Heart right ventricle (tissue), 16 donors: ENCODE data around the gene INHBA. TPM values are rescaled to one million over a fixed set of nuclear protein-coding genes. Genes with fewer than 3 reads are reported as not detected.

Experiments used
- ATAC-seq, 8 donors: fragments of 200-7000 bp; cut with Tn5 transposase; one replicate each; pipeline ENCODE4 v1.9.1; 2020; ENCODE audit warnings: mild to moderate bottlenecking in 8 of 8, moderate library complexity in 8 of 8, moderate number of reproducible peaks in 1 of 8
- DNase-seq, 2 donors: peaks; one replicate each; pipeline ENCODE4 v3.0.0-alpha.2; 2020
- H3K27ac ChIP-seq, 10 donors: fragments of 200-600 bp; sonication (generic) in 2 of 10; one replicate each; pipeline versions ENCODE4 v1.5.0 to v1.8.0; 2020 to 2022; ENCODE audit warnings: mild to moderate bottlenecking in 3 of 10
- H3K27me3 ChIP-seq, 7 donors: fragments of 200-600 bp; one replicate each; pipeline ENCODE4 v1.8.0; 2021 to 2022; ENCODE audit warnings: mild to moderate bottlenecking in 2 of 7
- H3K36me3 ChIP-seq, 9 donors: fragments of 200-600 bp; sonication (generic) in 1 of 9; one replicate each; pipeline versions ENCODE4 v1.5.0 to v1.8.0; 2020 to 2022; ENCODE audit warnings: mild to moderate bottlenecking in 2 of 9
- H3K4me1 ChIP-seq, 9 donors: fragments of 200-600 bp; sonication (generic) in 1 of 9; one replicate each; pipeline versions ENCODE4 v1.5.0 to v1.8.0; 2020 to 2022; ENCODE audit warnings: mild to moderate bottlenecking in 4 of 9
- H3K4me3 ChIP-seq, 10 donors: fragments of 200-600 bp; sonication (generic) in 2 of 10; one replicate each; pipeline versions ENCODE4 v1.5.0 to v1.8.0; 2020 to 2022; ENCODE audit warnings: mild to moderate bottlenecking in 7 of 10, moderate library complexity in 2 of 10
- H3K9me3 ChIP-seq, 11 donors: fragments of 200-600 bp in 10 of 11; sonication (generic) in 2 of 11; one replicate each; pipeline versions ENCODE4 v1.5.0 to v1.8.0; 2013 to 2022; ENCODE audit warnings: mild to moderate bottlenecking in 2 of 11, control low read depth in 1 of 11, moderate library complexity in 1 of 11
- CTCF ChIP-seq, 9 donors: fragments of 200-600 bp; sonication (generic) in 2 of 9; IDR thresholded peaks; one replicate each; pipeline versions ENCODE4 v1.5.0 to v1.8.0; 2021 to 2022; ENCODE audit warnings: antibody characterized with exemption in 9 of 9, mild to moderate bottlenecking in 5 of 9, moderate library complexity in 1 of 9
- WGBS, 2 donors: extraction: QIAGEN DNeasy Blood & Tissue Kit; methylation state at CpG; one replicate each; pipeline ENCODE4 v1.1.7; 2013; ENCODE audit warnings: inconsistent platforms in 1 of 2; 5-methylcytosine and 5-hydroxymethylcytosine counted together
- intact Hi-C, 10 donors: fragments of 100-400 bp; cut with DNase I; formaldehyde crosslinking; loops; one replicate each; pipeline versions ENCODE4 v1.11.1 to v1.14.2; 2022
- polyA plus RNA-seq, 2 donors: library from polyadenylated mRNA; stranded (reverse); fragments of 200-250 nt; gene quantifications; one replicate each; pipeline ENCODE4 v1.2.3, GENCODE V29; 2013
- total RNA-seq, 10 donors: library from RNA; stranded (reverse); fragmentation: NEBNext Ultra II Directional in 3 of 10; extraction: Animal tissue kit (Norgen Biotek cat#: 25700) in 3 of 10; gene quantifications; one replicate each; pipeline versions ENCODE4 v1.2.1 to v1.2.4, GENCODE V29; 2021 to 2023
- donor health status: Arrhythmogenic right ventricular cardiomyopathy.
- donor health status: ischemic (EF 13 %, LVEDD 7.1; RV severe dilation, severe dysfunction).
- donor health status: healthy with polysubstance abuse.
- donor health status: DM: no; HTN: yes; CAD: no.
- donor health status: DM: no; HTN: no; CAD: no.
- donor health status: ischemic (EF 25% LVEDD 6.9; RV normal size, moderate dysfunction).
- donor health status: ischemic (EF 25% LVEDD 5.7; RV mildly dilated, moderate dysfunction).
- donor health status: healthy.
- donor health status: DM: yes; HTN: yes; CAD: no.
- donor health status: Ischemic cardiomyopathy.
- donor health status: ischemic (EF 35%, LVEDD 5.7; RV mildly dilated, moderate dysfunction).
- donor health status: nonischemic (EF 11% LVEDD 7.7; RV severe dilation, severe dysfunction).
- donor health status: DM: yes; HTN: yes; CAD: no.
- donor health status: PGD.
- donor health status: ischemic (EF 29% LVEDD 5.4; RV normal size, mild dysfunction).
- donor health status: nonischemic (EF 23%, LVEDD 6.1; RV moderate dilation, normal function).

Gene INHBA
- total and polyA plus RNA-seq, 12 donors = 0.41 to 26.1 (median 3.1) TPM

DNA sequence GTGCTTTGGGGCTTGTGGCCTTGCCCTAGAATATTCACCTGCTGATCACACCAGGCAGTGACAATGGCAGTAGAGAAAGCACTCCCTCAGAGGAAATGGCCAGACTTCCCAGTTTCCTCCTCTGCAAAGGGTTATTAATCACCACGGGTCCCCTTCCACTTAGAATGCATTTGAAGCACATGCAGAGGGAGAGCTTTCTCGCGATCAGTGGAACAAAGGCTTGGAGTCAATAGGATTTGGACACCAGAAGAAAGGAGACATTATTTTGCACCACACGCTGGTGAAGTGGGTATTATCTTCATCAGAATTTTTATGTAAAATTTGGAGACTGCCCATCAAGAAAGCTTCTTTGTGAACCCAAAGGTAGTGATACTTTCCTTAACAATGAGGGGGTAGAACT lies 35.4 kb upstream of the INHBA start:
- DNase-seq = no peak
- Histone ChIP-seq H3K27ac (no peak overlapping the region), H3K4me1 (no peaks in the 10 kb centered on the region), H3K27me3 (no peaks in the 10 kb centered on the region), H3K36me3 (no peaks in the 10 kb centered on the region), H3K9me3 (peaks cover 0 to 22% (median 13%) of the 10 kb centered on the region in 11 donors), H3K4me3 (no peak overlapping the region)
- no peak for TF ChIP-seq CTCF (IDR thresholded peaks at IDR 0.05)
- intact Hi-C loops = no loop called here
- WGBS, 2 donors = 72 to 77% methylated on average over 4 of the region's 4 CpGs
- no peak for ATAC-seq

DNA sequence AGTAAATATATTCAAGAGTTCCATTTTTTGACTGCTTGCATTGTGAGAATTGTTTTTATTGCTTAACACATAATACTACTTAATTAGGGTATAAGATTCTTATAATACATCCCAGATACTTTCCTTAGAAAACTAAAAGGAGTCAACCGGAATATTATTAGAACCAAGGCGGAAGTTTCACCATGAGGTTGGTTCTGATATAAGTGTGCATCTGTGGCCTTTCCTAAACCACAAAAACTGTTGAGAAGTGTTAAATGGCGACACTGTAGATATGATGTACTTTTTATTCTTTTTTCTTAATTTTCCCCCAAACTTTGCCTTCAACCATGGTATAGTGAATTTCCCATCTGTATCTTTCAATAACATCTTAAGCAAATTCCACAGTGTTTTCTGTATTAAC lies 32.3 kb upstream of the INHBA start:
- intact Hi-C loops = no loop called here

DNA sequence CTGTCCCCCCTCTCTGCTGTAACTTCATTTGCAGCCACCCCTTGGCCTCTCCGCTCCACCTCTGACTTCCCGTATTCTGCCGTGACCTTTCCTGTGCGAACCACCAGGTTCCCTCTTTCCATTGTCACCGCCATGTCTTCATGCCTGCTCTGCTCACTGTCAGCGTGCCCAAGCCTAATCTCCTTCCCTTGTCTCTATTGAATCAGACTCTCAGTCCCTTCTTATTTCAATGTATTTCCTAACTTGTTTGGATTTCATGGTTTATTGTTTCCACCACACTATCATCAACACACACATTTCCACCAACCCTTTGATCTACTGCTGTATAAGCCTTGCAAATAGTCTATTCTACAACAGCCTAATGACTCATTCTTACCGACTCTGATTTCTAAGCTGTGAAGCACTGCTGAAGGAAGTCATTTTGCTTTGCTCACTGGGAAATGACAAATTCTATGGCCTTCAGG lies 30.0 kb upstream of the INHBA start:
- intact Hi-C loops = loop anchor here in 2 of 10 donors (5.0 kb wide), 1 partner anchor 1501 kb away; no protein-coding TSS in a partner anchor
- no peak overlapping the region for H3K27ac ChIP-seq
- peaks cover 0 to 15% (median 0%) of the 10 kb centered on the region in 9 donors for H3K4me1 ChIP-seq
- no peak overlapping the region for H3K4me3 ChIP-seq
- no peaks in the 10 kb centered on the region for H3K9me3 ChIP-seq
- TF ChIP-seq CTCF (IDR thresholded peaks at IDR 0.05) = no peak
- H3K36me3 ChIP-seq = no peaks in the 10 kb centered on the region
- DNase-seq (no peak), ATAC-seq (no peak)
- H3K27me3 ChIP-seq = peaks cover 0 to 2% (median 0%) of the 10 kb centered on the region in 7 donors
- 54 to 73% methylated on average over 7 of the region's 7 CpGs for WGBS, 2 donors

More for the DNA sequence above, 32.3 kb upstream of the INHBA start:
- no peaks in the 10 kb centered on the region for H3K9me3 ChIP-seq
- peaks cover 0 to 15% (median 0%) of the 10 kb centered on the region in 9 donors for H3K4me1 ChIP-seq
- no peak for TF ChIP-seq CTCF (IDR thresholded peaks at IDR 0.05)
- DNase-seq (no peak), ATAC-seq (no peak)
- H3K27ac ChIP-seq = no peak overlapping the region
- no peaks in the 10 kb centered on the region for H3K27me3 ChIP-seq
- H3K36me3 ChIP-seq = no peaks in the 10 kb centered on the region
- no peak overlapping the region for H3K4me3 ChIP-seq
- WGBS, 2 donors = 86 to 91% methylated on average over 3 of the region's 3 CpGs

DNA sequence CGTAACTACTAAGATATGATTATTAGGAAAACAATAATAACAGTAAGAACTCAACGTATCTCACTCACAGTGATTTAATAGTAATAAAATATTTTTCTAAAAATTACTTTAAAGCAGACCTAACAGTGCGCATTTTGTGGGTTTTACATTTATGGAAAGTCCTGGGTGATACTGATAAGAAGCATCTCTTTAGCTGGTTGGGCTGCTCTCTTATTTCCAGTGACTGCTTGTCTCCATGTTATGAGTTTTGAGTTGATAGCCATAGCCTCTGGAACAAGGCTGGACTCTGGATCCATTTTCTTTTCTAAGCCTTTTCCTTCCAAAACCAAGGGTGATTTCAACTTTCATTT lies 29.5 kb upstream of the INHBA start:
- 45 to 58% methylated on average over 3 of the region's 3 CpGs for WGBS, 2 donors
- intact Hi-C loops = loop anchor here in 2 of 10 donors (5.0 kb wide), 1 partner anchor 1500 kb away; no protein-coding TSS in a partner anchor

More for the DNA sequence above, 29.5 kb upstream of the INHBA start:
- Histone ChIP-seq H3K4me1 (peaks cover 0 to 15% (median 0%) of the 10 kb centered on the region in 9 donors), H3K4me3 (no peak overlapping the region), H3K36me3 (no peaks in the 10 kb centered on the region), H3K9me3 (no peaks in the 10 kb centered on the region), H3K27me3 (peaks cover 0 to 2% (median 0%) of the 10 kb centered on the region in 7 donors), H3K27ac (no peak overlapping the region)
- no peak for ATAC-seq
- no peak for TF ChIP-seq CTCF (IDR thresholded peaks at IDR 0.05)
- no peak for DNase-seq
